Neural cell (in vitro differentiated cells): ENCODE measurements around the gene GPER1. TPM values are rescaled to one million over a fixed set of nuclear protein-coding genes. Genes with fewer than 3 reads are reported as not detected.

Experiments used
- H2AFZ ChIP-seq: fragments of 200-600, 300-800 bp; sonication (generic), shearing (Covaris generic); 2 replicates; pipeline ENCODE4 v1.6.0; 2014; ENCODE audit warnings: low read depth, mild to moderate bottlenecking, antibody characterized with exemption, low read length, moderate library complexity
- H3F3A ChIP-seq: fragments of 200-600 bp; shearing (Covaris generic); 2 replicates; pipeline ENCODE4 v1.6.1; 2016; ENCODE audit warnings: mild to moderate bottlenecking, moderate library complexity, mixed read lengths, antibody characterized with exemption, low read length; ENCODE audit not compliant: insufficient read depth, poor library complexity, severe bottlenecking
- H3K27ac ChIP-seq: fragments of 200-600, 300-800 bp; sonication (generic), shearing (Covaris generic); 2 replicates; pipeline ENCODE4 v1.5.1; 2014; ENCODE audit warnings: mild to moderate bottlenecking, low read length, moderate library complexity
- H3K27me3 ChIP-seq: fragments of 300-800, 200-600 bp; sonication (generic), shearing (Covaris generic); 2 replicates; pipeline ENCODE4 v1.6.0; 2014; ENCODE audit warnings: mild to moderate bottlenecking, low read depth, low read length, moderate library complexity; ENCODE audit not compliant: insufficient read depth
- H3K36me3 ChIP-seq: fragments of 300-800, 200-600 bp; sonication (generic), shearing (Covaris generic); 2 replicates; pipeline ENCODE4 v1.5.1; 2014; ENCODE audit warnings: mild to moderate bottlenecking, antibody characterized with exemption, low read length, moderate library complexity; ENCODE audit not compliant: insufficient read depth
- H3K4me2 ChIP-seq: fragments of 300-800, 200-600 bp; sonication (generic), shearing (Covaris generic); 2 replicates; pipeline ENCODE4 v1.6.0; 2014; ENCODE audit warnings: mild to moderate bottlenecking, low read length
- H3K4me3 ChIP-seq: fragments of 300-800, 200-600 bp; sonication (generic), shearing (Covaris generic); 2 replicates; pipeline ENCODE4 v1.5.1; 2014; ENCODE audit warnings: mild to moderate bottlenecking, low read length, moderate library complexity
- H3K79me2 ChIP-seq: fragments of 200-600 bp; shearing (Covaris generic); replicated peaks from 2 replicates; pipeline ENCODE4 v1.6.0; 2014; ENCODE audit warnings: mild to moderate bottlenecking, low read length, moderate library complexity; ENCODE audit not compliant: insufficient read depth
- H3K9ac ChIP-seq: fragments of 300-800, 200-600 bp; sonication (generic), shearing (Covaris generic); 2 replicates; pipeline ENCODE4 v1.6.1; 2016; ENCODE audit warnings: mild to moderate bottlenecking, low read length, mixed read lengths
- H3K9me2 ChIP-seq: fragments of 200-600 bp; shearing (Covaris generic); 2 replicates; pipeline ENCODE4 v1.6.1; 2016; ENCODE audit warnings: mild to moderate bottlenecking, low read length, mixed read lengths; ENCODE audit not compliant: insufficient read depth
- H3K9me3 ChIP-seq: fragments of 200-600, 300-800 bp; sonication (generic), shearing (Covaris generic); 2 replicates; pipeline ENCODE4 v1.6.1; 2016; ENCODE audit warnings: mild to moderate bottlenecking, mixed run types, low read length, moderate library complexity, mixed read lengths
- H4K20me1 ChIP-seq: fragments of 200-600 bp; shearing (Covaris generic); 2 replicates; pipeline ENCODE4 v1.6.1; 2016; ENCODE audit warnings: mild to moderate bottlenecking, mixed run types; ENCODE audit not compliant: insufficient read depth
- CTCF ChIP-seq: fragments of 450-650 bp; IDR thresholded peaks from 2 replicates; pipeline ENCODE4 v1.5.1; 2014; ENCODE audit warnings: antibody characterized with exemption, mild to moderate bottlenecking, moderate library complexity; ENCODE audit not compliant: poor library complexity, severe bottlenecking
- EP300 ChIP-seq: fragments of 450-650 bp; conservative IDR thresholded peaks from 2 replicates; pipeline ENCODE4 v1.6.1; 2014; ENCODE audit warnings: antibody characterized with exemption, mild to moderate bottlenecking, moderate library complexity; ENCODE audit not compliant: poor library complexity, severe bottlenecking
- EZH2 ChIP-seq: fragments of 200-600, 300-800 bp; shearing (Covaris generic), sonication (generic); IDR thresholded peaks from 2 replicates; pipeline ENCODE4 v1.6.1; 2014; ENCODE audit warnings: antibody characterized with exemption, low read length, borderline replicate concordance, mild to moderate bottlenecking; ENCODE audit not compliant: insufficient read depth, poor library complexity, severe bottlenecking
- MXI1 ChIP-seq: fragments of 450-650 bp; conservative IDR thresholded peaks from 2 replicates; pipeline ENCODE4 v1.6.1; 2014; ENCODE audit warnings: antibody characterized with exemption, mild to moderate bottlenecking; ENCODE audit not compliant: poor library complexity, severe bottlenecking
- POLR2AphosphoS5 ChIP-seq: IDR thresholded peaks from 2 replicates; pipeline ENCODE4 v1.6.1; 2012
- RAD21 ChIP-seq: fragments of 450-650 bp; conservative IDR thresholded peaks from 2 replicates; pipeline ENCODE4 v1.6.1; 2014; ENCODE audit warnings: antibody characterized with exemption, mild to moderate bottlenecking, moderate library complexity
- REST ChIP-seq: IDR thresholded peaks from 2 replicates; pipeline ENCODE4 v1.6.1; 2012; ENCODE audit warnings: borderline replicate concordance
- SMC3 ChIP-seq: fragments of 450-650 bp; conservative IDR thresholded peaks from 2 replicates; pipeline ENCODE4 v1.6.1; 2014; ENCODE audit warnings: antibody characterized with exemption, mild to moderate bottlenecking, moderate library complexity; ENCODE audit not compliant: poor library complexity
- TAF1 ChIP-seq: IDR thresholded peaks from 2 replicates; pipeline ENCODE4 v1.6.1; 2012; ENCODE audit warnings: low read depth
- polyA plus RNA-seq: library from polyadenylated mRNA; depleted of rRNA; stranded (reverse); fragments of >200 nt; gene quantifications from 2 replicates; pipeline ENCODE4 v1.2.3, GENCODE V29; 2014

The GPER1 gene
- polyA plus RNA-seq, 1 donor from 2014 or later, result not detected

GRCh38 chr7:1055491-1055955, 32.4 kb upstream of the GPER1 start:
- TF ChIP-seq MXI1 (no peak), TAF1 (no peak), CTCF (no peak), EZH2 (no peak), POLR2AphosphoS5 (no peak), REST (no peak), EP300 (no peak), RAD21 (no peak), SMC3 (no peak)
- Histone ChIP-seq H2AFZ (no peak overlapping the region), H3K36me3 (no peaks in the 10 kb centered on the region), H3F3A (no peaks in the 10 kb centered on the region), H4K20me1 (no peaks in the 10 kb centered on the region), H3K9ac (no peak overlapping the region), H3K27ac (no peak overlapping the region), H3K9me2 (no peaks in the 10 kb centered on the region), H3K79me2 (no peaks in the 10 kb centered on the region), H3K9me3 (no peaks in the 10 kb centered on the region), H3K4me3 (no peak overlapping the region), H3K4me2 (no peak overlapping the region), H3K27me3 (no peaks in the 10 kb centered on the region)

- TF ChIP-seq POLR2AphosphoS5 (no peak), REST (no peak), RAD21 (no peak), EP300 (no peak), MXI1 (no peak), SMC3 (no peak), EZH2 (no peak), CTCF (no peak), TAF1 (no peak)
- Histone ChIP-seq H3K9me3 (no peaks in the 10 kb centered on the region), H3K4me3 (no peak overlapping the region), H2AFZ (no peak overlapping the region), H3K27ac (no peak overlapping the region), H3K9me2 (no peaks in the 10 kb centered on the region), H3K79me2 (no peaks in the 10 kb centered on the region), H3K4me2 (no peak overlapping the region), H3K36me3 (no peaks in the 10 kb centered on the region), H4K20me1 (no peaks in the 10 kb centered on the region), H3F3A (no peaks in the 10 kb centered on the region), H3K27me3 (no peaks in the 10 kb centered on the region), H3K9ac (no peak overlapping the region)
These were observed 31.7 kb upstream of the GPER1 start for GRCh38 chr7:1055956-1056784.
